Neural cell (in vitro differentiated cells): ENCODE data around the gene GCK.

Source experiments
- EP300 ChIP-seq: fragments of 450-650 bp; conservative IDR thresholded peaks from 2 replicates; pipeline ENCODE4 v1.6.1; 2014; ENCODE audit warnings: antibody characterized with exemption, mild to moderate bottlenecking, moderate library complexity; ENCODE audit not compliant: poor library complexity, severe bottlenecking
- RAD21 ChIP-seq: fragments of 450-650 bp; conservative IDR thresholded peaks from 2 replicates; pipeline ENCODE4 v1.6.1; 2014; ENCODE audit warnings: antibody characterized with exemption, mild to moderate bottlenecking, moderate library complexity
- TF ChIP-seq, protein P1 (sequence below): fragments of 450-650 bp; IDR thresholded peaks from 2 replicates; pipeline ENCODE4 v1.5.1; 2014; ENCODE audit warnings: antibody characterized with exemption, mild to moderate bottlenecking, moderate library complexity; ENCODE audit not compliant: poor library complexity, severe bottlenecking

- TF ChIP-seq EP300 (no peak), RAD21 (no peak)
- TF ChIP-seq, protein P1, sequence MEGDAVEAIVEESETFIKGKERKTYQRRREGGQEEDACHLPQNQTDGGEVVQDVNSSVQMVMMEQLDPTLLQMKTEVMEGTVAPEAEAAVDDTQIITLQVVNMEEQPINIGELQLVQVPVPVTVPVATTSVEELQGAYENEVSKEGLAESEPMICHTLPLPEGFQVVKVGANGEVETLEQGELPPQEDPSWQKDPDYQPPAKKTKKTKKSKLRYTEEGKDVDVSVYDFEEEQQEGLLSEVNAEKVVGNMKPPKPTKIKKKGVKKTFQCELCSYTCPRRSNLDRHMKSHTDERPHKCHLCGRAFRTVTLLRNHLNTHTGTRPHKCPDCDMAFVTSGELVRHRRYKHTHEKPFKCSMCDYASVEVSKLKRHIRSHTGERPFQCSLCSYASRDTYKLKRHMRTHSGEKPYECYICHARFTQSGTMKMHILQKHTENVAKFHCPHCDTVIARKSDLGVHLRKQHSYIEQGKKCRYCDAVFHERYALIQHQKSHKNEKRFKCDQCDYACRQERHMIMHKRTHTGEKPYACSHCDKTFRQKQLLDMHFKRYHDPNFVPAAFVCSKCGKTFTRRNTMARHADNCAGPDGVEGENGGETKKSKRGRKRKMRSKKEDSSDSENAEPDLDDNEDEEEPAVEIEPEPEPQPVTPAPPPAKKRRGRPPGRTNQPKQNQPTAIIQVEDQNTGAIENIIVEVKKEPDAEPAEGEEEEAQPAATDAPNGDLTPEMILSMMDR = no peak
These were observed 1.9 kb upstream of the GCK start for GRCh38 chr7:44191171-44191570.
